ENCODE measurements around the gene INSYN1.

The INSYN1 gene

DNA sequence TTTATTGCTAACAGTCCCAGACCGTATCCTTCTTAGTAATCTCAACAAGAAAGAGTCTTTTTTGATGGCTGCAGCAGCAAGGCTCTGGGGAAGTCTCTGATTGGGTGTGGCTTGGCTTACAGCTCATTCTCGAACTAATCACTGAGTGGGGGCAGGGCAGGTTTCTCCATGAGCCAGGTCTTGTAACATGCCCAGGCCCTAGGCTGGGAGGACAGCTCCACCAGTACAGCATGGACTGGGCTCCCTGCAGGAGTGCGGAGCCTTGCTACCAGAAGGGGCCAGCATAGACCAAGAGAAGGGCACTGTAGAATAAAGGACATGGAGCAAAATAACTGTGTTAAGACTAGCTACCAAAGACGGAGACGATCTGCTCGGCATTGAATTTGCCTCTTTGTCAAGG lies 61.8 kb downstream of the INSYN1 start:
- no peak for ATAC-seq (ENCODE audit: insufficient read depth, low read depth)
- H3K36me3 ChIP-seq (ENCODE audit: insufficient read depth, low read length): no peaks in the 10 kb centered on the region
- H3K9ac ChIP-seq (ENCODE audit: low read depth, low read length): no peak overlapping the region
- DNase-seq: no peak
- TF ChIP-seq, protein P1, sequence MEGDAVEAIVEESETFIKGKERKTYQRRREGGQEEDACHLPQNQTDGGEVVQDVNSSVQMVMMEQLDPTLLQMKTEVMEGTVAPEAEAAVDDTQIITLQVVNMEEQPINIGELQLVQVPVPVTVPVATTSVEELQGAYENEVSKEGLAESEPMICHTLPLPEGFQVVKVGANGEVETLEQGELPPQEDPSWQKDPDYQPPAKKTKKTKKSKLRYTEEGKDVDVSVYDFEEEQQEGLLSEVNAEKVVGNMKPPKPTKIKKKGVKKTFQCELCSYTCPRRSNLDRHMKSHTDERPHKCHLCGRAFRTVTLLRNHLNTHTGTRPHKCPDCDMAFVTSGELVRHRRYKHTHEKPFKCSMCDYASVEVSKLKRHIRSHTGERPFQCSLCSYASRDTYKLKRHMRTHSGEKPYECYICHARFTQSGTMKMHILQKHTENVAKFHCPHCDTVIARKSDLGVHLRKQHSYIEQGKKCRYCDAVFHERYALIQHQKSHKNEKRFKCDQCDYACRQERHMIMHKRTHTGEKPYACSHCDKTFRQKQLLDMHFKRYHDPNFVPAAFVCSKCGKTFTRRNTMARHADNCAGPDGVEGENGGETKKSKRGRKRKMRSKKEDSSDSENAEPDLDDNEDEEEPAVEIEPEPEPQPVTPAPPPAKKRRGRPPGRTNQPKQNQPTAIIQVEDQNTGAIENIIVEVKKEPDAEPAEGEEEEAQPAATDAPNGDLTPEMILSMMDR (IDR thresholded peaks at IDR 0.05; ENCODE audit: borderline replicate concordance, extremely low read depth, low read length, poor library complexity, severe bottlenecking): no peak
- no peak for TF ChIP-seq EZH2 (IDR thresholded peaks at IDR 0.05; ENCODE audit: borderline replicate concordance, low read depth, low read length, severe bottlenecking)
- H3K9me3 ChIP-seq (ENCODE audit: insufficient read depth, low read length, severe bottlenecking): no peaks in the 10 kb centered on the region
- H3K79me2 ChIP-seq (ENCODE audit: insufficient read depth, low read length): no peaks in the 10 kb centered on the region
- H3K27me3 ChIP-seq (ENCODE audit: insufficient read depth, low read length, poor library complexity): peaks cover 19% of the 10 kb centered on the region
- no peak overlapping the region for H3K4me3 ChIP-seq (ENCODE audit: low read depth in 1 of 2, low read length in 2 of 2)
- no peak overlapping the region for H3K4me2 ChIP-seq (ENCODE audit: insufficient read depth, low read length)
- H3K27ac ChIP-seq (ENCODE audit: low read length): no peak overlapping the region
- H4K20me1 ChIP-seq (ENCODE audit: insufficient read depth, low read length): peaks cover 15% of the 10 kb centered on the region; the same call in 1 of the 2 replicates
- no peak overlapping the region for H2AFZ ChIP-seq (ENCODE audit: low read depth, low read length)
- H3K4me1 ChIP-seq (ENCODE audit: insufficient read depth, low read length): no peaks in the 10 kb centered on the region

DNA sequence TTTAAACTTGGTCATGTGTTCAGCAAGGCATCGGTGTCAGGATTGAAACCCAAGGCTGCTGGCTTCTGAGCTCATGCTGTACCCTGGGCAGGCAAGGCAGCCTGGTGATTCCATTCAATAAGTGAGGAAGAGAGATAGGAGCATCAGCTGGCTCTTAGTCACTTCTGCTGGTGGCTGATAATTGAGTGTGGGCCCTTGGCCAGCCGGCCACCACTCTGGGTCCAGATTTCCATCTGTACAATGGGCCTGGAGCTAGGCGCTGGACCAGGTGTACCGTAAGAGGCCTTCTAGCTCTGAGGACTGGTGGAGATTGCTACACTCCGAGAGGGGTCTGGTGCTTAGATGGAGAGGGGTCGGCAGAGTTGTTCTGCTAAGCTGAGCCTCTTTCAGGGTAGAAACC lies 64.7 kb downstream of the INSYN1 start:
- Histone ChIP-seq H3K79me2 (ENCODE audit: insufficient read depth, low read length) (no peaks in the 10 kb centered on the region), H2AFZ (ENCODE audit: low read depth, low read length) (no peak overlapping the region), H3K4me3 (ENCODE audit: low read depth in 1 of 2, low read length in 2 of 2) (no peak overlapping the region), H3K4me1 (ENCODE audit: insufficient read depth, low read length) (no peaks in the 10 kb centered on the region), H4K20me1 (ENCODE audit: insufficient read depth, low read length) (no peaks in the 10 kb centered on the region), H3K27ac (ENCODE audit: low read length) (no peak overlapping the region), H3K9me3 (ENCODE audit: insufficient read depth, low read length, severe bottlenecking) (no peaks in the 10 kb centered on the region), H3K9ac (ENCODE audit: low read depth, low read length) (no peak overlapping the region), H3K36me3 (ENCODE audit: insufficient read depth, low read length) (no peaks in the 10 kb centered on the region), H3K4me2 (ENCODE audit: insufficient read depth, low read length) (no peak overlapping the region), H3K27me3 (ENCODE audit: insufficient read depth, low read length, poor library complexity) (peaks cover 11% of the 10 kb centered on the region)
- DNase-seq (no peak), ATAC-seq (ENCODE audit: insufficient read depth, low read depth) (no peak)
- TF ChIP-seq EZH2 (IDR thresholded peaks at IDR 0.05; ENCODE audit: borderline replicate concordance, low read depth, low read length, severe bottlenecking): no peak
- TF ChIP-seq, protein P1 (IDR thresholded peaks at IDR 0.05; ENCODE audit: borderline replicate concordance, extremely low read depth, low read length, poor library complexity, severe bottlenecking): no peak

DNA sequence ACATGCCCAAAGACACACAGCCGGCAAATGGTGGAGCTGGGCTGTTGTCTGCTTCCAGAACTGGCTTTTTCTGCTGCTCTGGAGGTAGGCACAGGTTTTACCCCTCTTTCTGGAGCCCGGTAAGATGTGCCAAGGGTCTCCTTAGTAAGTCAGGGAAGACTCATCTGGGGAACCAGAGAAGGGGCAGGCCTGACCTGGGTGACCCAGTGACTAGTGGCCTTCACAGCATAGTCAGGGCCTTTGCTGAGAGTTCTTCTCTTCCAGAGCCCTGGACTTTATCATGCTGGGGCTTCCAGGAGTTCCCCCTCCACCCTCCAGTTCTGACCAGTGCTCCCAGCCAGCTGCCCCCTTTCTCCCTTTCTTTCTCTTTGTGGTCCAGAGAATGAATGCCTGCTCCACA lies 65.8 kb downstream of the INSYN1 start:
- DNase-seq (no peak), ATAC-seq (ENCODE audit: insufficient read depth, low read depth) (no peak)
- Histone ChIP-seq H3K9me3 (ENCODE audit: insufficient read depth, low read length, severe bottlenecking) (no peaks in the 10 kb centered on the region), H3K36me3 (ENCODE audit: insufficient read depth, low read length) (no peaks in the 10 kb centered on the region), H3K9ac (ENCODE audit: low read depth, low read length) (no peak overlapping the region), H4K20me1 (ENCODE audit: insufficient read depth, low read length) (no peaks in the 10 kb centered on the region), H3K27ac (ENCODE audit: low read length) (no peak overlapping the region), H2AFZ (ENCODE audit: low read depth, low read length) (no peak overlapping the region), H3K4me2 (ENCODE audit: insufficient read depth, low read length) (no peak overlapping the region), H3K27me3 (ENCODE audit: insufficient read depth, low read length, poor library complexity) (peaks cover 8% of the 10 kb centered on the region), H3K4me3 (ENCODE audit: low read depth in 1 of 2, low read length in 2 of 2) (no peak overlapping the region), H3K4me1 (ENCODE audit: insufficient read depth, low read length) (no peaks in the 10 kb centered on the region), H3K79me2 (ENCODE audit: insufficient read depth, low read length) (no peaks in the 10 kb centered on the region)
- TF ChIP-seq EZH2 (IDR thresholded peaks at IDR 0.05; ENCODE audit: borderline replicate concordance, low read depth, low read length, severe bottlenecking): no peak
- TF ChIP-seq, protein P1 (IDR thresholded peaks at IDR 0.05; ENCODE audit: borderline replicate concordance, extremely low read depth, low read length, poor library complexity, severe bottlenecking): no peak

DNA sequence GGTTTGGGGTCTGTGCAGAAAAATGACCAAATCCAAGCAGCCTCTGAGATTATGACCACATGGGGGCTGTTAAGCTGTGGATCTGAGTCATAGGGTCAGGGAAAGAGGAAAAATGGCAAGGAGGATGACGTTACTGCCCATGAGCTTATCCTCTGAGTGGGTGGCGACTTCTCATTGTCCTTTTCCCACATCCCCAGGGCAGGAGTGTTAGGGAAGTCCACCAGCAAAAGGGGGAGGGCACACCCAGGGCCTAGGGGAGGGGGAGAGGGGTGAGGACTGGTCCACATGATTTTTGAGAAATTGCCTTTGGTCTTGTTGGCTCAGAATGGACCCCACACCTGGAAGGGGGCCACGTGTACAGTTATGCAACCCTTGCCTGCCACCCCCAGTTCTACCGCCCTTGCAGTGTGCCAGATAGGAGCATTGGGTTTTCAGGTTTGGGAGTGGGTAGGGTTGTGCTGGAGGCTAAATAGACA lies 66.3 kb downstream of the INSYN1 start:
- TF ChIP-seq, protein P1 (IDR thresholded peaks at IDR 0.05; ENCODE audit: borderline replicate concordance, extremely low read depth, low read length, poor library complexity, severe bottlenecking): no peak
- no peak for TF ChIP-seq EZH2 (IDR thresholded peaks at IDR 0.05; ENCODE audit: borderline replicate concordance, low read depth, low read length, severe bottlenecking)
- Histone ChIP-seq H3K9ac (ENCODE audit: low read depth, low read length) (no peak overlapping the region), H3K4me2 (ENCODE audit: insufficient read depth, low read length) (no peak overlapping the region), H3K4me3 (ENCODE audit: low read depth in 1 of 2, low read length in 2 of 2) (no peak overlapping the region), H3K27ac (ENCODE audit: low read length) (no peak overlapping the region), H3K36me3 (ENCODE audit: insufficient read depth, low read length) (no peaks in the 10 kb centered on the region), H4K20me1 (ENCODE audit: insufficient read depth, low read length) (no peaks in the 10 kb centered on the region), H3K9me3 (ENCODE audit: insufficient read depth, low read length, severe bottlenecking) (no peaks in the 10 kb centered on the region), H2AFZ (ENCODE audit: low read depth, low read length) (no peak overlapping the region), H3K4me1 (ENCODE audit: insufficient read depth, low read length) (no peaks in the 10 kb centered on the region), H3K27me3 (ENCODE audit: insufficient read depth, low read length, poor library complexity) (peaks cover 8% of the 10 kb centered on the region), H3K79me2 (ENCODE audit: insufficient read depth, low read length) (no peaks in the 10 kb centered on the region)
- DNase-seq (no peak), ATAC-seq (ENCODE audit: insufficient read depth, low read depth) (no peak)
